HG02678 (cell line): ENCODE data around the gene DRD4.

ENCODE experiments used
- ATAC-seq: cut with Tn5 transposase; IDR thresholded peaks from one replicate; pipeline ENCODE4 v1.9.1; 2021; ENCODE audit warnings: mild to moderate bottlenecking, moderate library complexity; ENCODE audit not compliant: unreplicated experiment

The DRD4 gene

GRCh38 chr11:620935-621814 lies 15.9 kb upstream of the DRD4 start:
- no peak for ATAC-seq

- ATAC-seq: no peak
Observed at GRCh38 chr11:621838-622237, 15.2 kb upstream of the DRD4 start.

- no peak for ATAC-seq
Observed at GRCh38 chr11:623349-623869, 13.7 kb upstream of the DRD4 start.

- no peak for ATAC-seq
Observed at GRCh38 chr11:623999-624704, 12.9 kb upstream of the DRD4 start.

GRCh38 chr11:624705-625635 lies 12.1 kb upstream of the DRD4 start, which contains the start of gene CDHR5:
TSS of gene CDHR5 (minus strand) at chr11:624955. CDS start at chr11:624902, 53 bp downstream.
- ATAC-seq: no peak

- ATAC-seq: no peak
Observed at GRCh38 chr11:625636-626268, 11.3 kb upstream of the DRD4 start.

GRCh38 chr11:626475-627307 lies 10.4 kb upstream of the DRD4 start, which contains the start of gene SCT:
TSS of gene SCT (minus strand) at chr11:627181. CDS start at chr11:627143, 38 bp downstream.
- no peak for ATAC-seq

GRCh38 chr11:627308-627576 lies 9.8 kb upstream of the DRD4 start:
- ATAC-seq: no peak

GRCh38 chr11:628056-628455 lies 9.0 kb upstream of the DRD4 start:
- ATAC-seq: no peak

- no peak for ATAC-seq
Observed at GRCh38 chr11:629237-629583, 7.9 kb upstream of the DRD4 start.

GRCh38 chr11:630871-631270 lies 6.2 kb upstream of the DRD4 start:
- ATAC-seq: no peak

- ATAC-seq: no peak
Observed at GRCh38 chr11:635945-636510, 1.0 kb upstream of the DRD4 start.

- ATAC-seq: no peak
Observed at GRCh38 chr11:637333-637592, 194 bp downstream of the DRD4 start.

GRCh38 chr11:637593-638521 lies 788 bp downstream of the DRD4 start:
- ATAC-seq: no peak

GRCh38 chr11:638631-639331 lies 1.7 kb downstream of the DRD4 start:
- ATAC-seq: no peak

GRCh38 chr11:639332-639955 lies 2.4 kb downstream of the DRD4 start:
- ATAC-seq: no peak

GRCh38 chr11:640021-640706 lies 3.1 kb downstream of the DRD4 start:
- ATAC-seq: no peak
